ENCODE measurements around the gene C9orf85. TPM values are rescaled to one million over a fixed set of nuclear protein-coding genes. Genes with fewer than 3 reads are reported as not detected.
"Not testable (repeated sequence)": the region's sequence is repeated elsewhere in the genome, so short reads cannot be mapped to it uniquely, and the experiment has no call there.

C9orf85 gene
- total RNA-seq, 2 donors from 2014 or later: 12.2 to 12.5 TPM

DNA sequence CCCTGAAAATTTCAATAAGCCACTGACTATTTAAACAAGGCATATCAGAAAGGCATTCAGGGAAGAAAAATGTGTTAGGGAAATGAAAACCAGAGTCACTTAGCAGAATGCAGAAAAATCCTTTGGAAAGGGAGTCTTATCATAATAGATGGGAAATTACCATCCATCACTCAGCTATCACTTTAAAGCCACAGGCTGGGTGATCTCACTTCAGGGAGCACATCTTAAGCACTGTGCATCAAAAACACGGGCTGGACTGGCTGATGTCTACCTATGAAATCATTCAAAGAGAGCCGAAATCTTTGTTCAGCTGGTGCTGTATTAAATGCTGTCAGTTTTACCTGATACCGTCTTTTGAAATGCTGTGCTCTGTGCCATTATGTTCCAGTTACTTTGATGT, 75.5 kb downstream of the C9orf85 start:
- DNase-seq: no peak
- no peaks in the 10 kb centered on the region for H3K9me3 ChIP-seq
- H3K4me3 ChIP-seq: no peak overlapping the region
- H3K9ac ChIP-seq (ENCODE audit: low read depth in 2 of 2, low read length in 2 of 2): no peak overlapping the region
- no peaks in the 10 kb centered on the region for H3K36me3 ChIP-seq
- H3K4me1 ChIP-seq: peaks cover 4% of the 10 kb centered on the region
- H3K27me3 ChIP-seq: no peaks in the 10 kb centered on the region
- TF ChIP-seq, protein P1, sequence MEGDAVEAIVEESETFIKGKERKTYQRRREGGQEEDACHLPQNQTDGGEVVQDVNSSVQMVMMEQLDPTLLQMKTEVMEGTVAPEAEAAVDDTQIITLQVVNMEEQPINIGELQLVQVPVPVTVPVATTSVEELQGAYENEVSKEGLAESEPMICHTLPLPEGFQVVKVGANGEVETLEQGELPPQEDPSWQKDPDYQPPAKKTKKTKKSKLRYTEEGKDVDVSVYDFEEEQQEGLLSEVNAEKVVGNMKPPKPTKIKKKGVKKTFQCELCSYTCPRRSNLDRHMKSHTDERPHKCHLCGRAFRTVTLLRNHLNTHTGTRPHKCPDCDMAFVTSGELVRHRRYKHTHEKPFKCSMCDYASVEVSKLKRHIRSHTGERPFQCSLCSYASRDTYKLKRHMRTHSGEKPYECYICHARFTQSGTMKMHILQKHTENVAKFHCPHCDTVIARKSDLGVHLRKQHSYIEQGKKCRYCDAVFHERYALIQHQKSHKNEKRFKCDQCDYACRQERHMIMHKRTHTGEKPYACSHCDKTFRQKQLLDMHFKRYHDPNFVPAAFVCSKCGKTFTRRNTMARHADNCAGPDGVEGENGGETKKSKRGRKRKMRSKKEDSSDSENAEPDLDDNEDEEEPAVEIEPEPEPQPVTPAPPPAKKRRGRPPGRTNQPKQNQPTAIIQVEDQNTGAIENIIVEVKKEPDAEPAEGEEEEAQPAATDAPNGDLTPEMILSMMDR (IDR thresholded peaks at IDR 0.05): no peak
- H3K27ac ChIP-seq: no peak overlapping the region
- intact Hi-C loops (cut with DNase I): no loop called here

DNA sequence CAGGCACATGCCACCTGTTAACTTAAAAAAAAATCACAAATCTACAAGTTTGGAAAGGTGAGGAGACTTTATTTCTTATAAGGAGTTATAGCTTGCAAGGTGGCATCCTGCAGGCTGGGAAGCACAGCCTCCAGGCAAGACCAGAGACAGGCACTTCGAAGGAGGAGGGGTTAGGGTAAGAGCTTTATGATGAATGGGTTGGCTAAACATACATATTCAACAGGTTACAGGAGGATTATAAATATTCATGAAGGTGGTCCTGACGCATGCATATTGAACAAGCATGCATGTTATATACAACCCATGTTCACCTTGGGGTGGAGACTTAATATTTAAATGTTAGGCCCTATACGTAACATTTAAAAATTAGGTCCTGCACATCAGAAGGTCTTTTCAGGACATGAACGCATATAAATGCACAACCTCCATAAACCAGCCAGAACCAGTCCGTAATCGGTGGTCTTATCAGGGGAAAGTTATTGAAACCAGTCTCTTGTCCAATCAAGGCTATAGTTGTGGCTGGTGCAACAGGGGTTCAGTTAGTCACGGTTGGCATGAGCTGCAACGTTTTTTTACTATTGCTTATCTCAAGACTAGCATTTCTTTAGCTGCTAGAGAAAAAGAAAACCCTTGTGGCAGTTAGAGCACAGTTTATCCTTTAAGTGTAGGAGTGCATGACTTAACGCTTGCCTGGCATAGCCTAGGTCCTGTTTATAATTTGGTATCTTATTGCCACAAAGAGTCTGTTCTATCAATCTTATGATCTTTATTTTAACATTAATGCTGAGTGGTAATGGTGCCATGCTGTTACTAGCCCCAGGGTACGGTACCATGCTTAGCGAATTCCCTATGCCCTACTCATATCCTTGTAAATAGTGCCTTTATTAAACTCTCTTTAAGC, 76.3 kb downstream of the C9orf85 start:
- no peak overlapping the region for H3K4me3 ChIP-seq
- H3K9ac ChIP-seq (ENCODE audit: low read depth in 2 of 2, low read length in 2 of 2): no peak overlapping the region
- H3K36me3 ChIP-seq: no peaks in the 10 kb centered on the region
- no peak for DNase-seq
- peaks cover 4% of the 10 kb centered on the region for H3K4me1 ChIP-seq
- intact Hi-C loops (cut with DNase I): no loop called here
- TF ChIP-seq, protein P1 (IDR thresholded peaks at IDR 0.05): no peak
- H3K9me3 ChIP-seq: no peaks in the 10 kb centered on the region
- no peaks in the 10 kb centered on the region for H3K27me3 ChIP-seq
- H3K27ac ChIP-seq: no peak overlapping the region

DNA sequence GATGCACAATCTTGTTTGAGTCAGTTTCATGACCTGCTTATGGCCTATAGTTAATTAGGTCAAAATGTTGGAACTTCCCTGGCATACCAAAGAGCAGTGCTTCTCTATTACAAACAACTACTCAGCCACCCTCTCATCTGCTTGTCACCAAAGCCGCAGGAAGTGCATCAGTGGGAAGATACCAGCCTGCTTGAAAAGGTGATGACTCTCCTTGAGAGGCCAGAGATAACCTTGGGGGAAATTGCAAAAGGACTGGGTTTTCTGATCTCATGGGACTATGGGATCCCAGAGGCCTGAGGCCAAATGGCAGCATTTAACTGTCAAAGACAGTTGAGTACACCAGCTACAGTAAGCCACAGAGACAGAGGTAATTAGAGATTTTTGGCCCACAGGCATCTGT, 79.0 kb downstream of the C9orf85 start:
- intact Hi-C loops (cut with DNase I): no loop called here
- Histone ChIP-seq H3K36me3 (no peaks in the 10 kb centered on the region), H3K4me3 (no peak overlapping the region), H3K9ac (ENCODE audit: low read depth in 2 of 2, low read length in 2 of 2) (no peak overlapping the region), H3K27me3 (no peaks in the 10 kb centered on the region), H3K27ac (no peak overlapping the region), H3K9me3 (no peaks in the 10 kb centered on the region), H3K4me1 (no peaks in the 10 kb centered on the region)
- TF ChIP-seq, protein P1 (IDR thresholded peaks at IDR 0.05): no peak
- DNase-seq: no peak

DNA sequence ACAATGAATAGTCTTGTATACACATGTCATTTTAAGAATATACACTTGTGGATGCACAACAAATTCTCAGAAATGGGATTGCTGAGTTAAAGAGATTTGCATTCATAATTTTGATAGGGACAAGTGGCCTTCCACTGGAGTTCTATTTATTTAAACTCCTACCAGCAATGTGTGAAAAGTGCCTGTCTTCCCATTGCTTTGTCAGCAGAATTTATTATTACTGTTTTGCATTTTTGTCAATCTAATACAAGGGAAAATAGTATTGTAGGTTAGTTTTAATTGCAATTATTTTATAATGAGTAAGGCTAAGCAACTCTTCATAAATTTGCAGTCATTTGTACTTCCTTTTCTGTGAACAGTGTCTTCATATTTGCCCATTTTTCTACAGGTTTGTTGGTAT, 94.0 kb downstream of the C9orf85 start:
- Histone ChIP-seq H3K4me3 (no peak overlapping the region), H3K27me3 (no peaks in the 10 kb centered on the region), H3K9ac (ENCODE audit: low read depth in 2 of 2, low read length in 2 of 2) (no peak overlapping the region), H3K27ac (no peak overlapping the region), H3K4me1 (no peaks in the 10 kb centered on the region), H3K36me3 (no peaks in the 10 kb centered on the region), H3K9me3 (no peaks in the 10 kb centered on the region)
- DNase-seq: no peak
- TF ChIP-seq, protein P1 (IDR thresholded peaks at IDR 0.05): no peak
- intact Hi-C loops (cut with DNase I): no loop called here

DNA sequence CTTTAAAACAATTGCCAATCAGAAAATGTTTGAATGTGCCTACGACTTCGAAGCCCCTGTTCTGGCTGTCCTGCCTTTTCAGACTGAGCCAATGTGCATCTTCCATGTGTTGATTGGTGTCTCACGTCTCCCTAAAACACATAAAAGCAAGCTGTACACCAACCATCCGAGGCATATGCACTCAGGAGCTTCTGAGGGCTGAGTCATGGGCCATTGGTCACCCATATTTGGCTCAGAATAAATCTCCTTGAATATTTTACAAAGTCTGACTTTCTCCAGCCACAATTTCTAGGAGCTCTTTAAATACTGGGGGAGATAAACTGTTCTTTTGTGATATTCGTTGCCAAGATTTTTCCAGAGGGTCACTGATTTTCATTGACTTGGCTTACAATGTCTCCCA, 95.1 kb downstream of the C9orf85 start:
- no peak overlapping the region for H3K27ac ChIP-seq
- H3K4me3 ChIP-seq: no peak overlapping the region
- intact Hi-C loops (cut with DNase I): no loop called here
- TF ChIP-seq, protein P1 (IDR thresholded peaks at IDR 0.05): no peak
- H3K36me3 ChIP-seq: no peaks in the 10 kb centered on the region
- no peaks in the 10 kb centered on the region for H3K9me3 ChIP-seq
- H3K9ac ChIP-seq (ENCODE audit: low read depth in 2 of 2, low read length in 2 of 2): no peak overlapping the region
- DNase-seq: no peak
- H3K4me1 ChIP-seq: no peaks in the 10 kb centered on the region
- no peaks in the 10 kb centered on the region for H3K27me3 ChIP-seq

DNA sequence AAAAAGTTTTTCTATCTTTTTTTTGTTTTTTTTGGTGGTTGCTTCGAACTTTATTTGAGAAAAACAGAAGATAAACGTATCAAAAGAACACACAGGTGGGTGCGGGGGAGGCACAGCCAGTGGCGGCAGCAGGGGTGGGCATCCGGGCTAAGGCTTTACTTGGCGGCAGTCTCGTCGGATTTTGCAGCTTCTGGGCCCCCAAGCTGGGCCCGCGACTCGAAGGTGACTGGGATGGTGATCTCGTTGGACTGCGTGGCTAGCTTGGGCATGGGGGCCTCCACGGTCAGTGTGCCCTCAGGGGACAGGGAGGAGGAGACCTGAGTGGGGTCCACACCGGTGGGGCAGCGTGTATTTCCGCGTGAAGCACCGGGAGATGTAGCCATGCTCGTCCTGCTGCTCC, 96.3 kb downstream of the C9orf85 start:
- intact Hi-C loops (cut with DNase I); H3K36me3 ChIP-seq; H3K9me3 ChIP-seq; H3K27ac ChIP-seq; DNase-seq; H3K9ac ChIP-seq (ENCODE audit: low read depth in 2 of 2, low read length in 2 of 2); H3K27me3 ChIP-seq; H3K4me1 ChIP-seq; H3K4me3 ChIP-seq: not testable (repeated sequence)
